ENCODE measurements around the gene CLIC4.

DNA sequence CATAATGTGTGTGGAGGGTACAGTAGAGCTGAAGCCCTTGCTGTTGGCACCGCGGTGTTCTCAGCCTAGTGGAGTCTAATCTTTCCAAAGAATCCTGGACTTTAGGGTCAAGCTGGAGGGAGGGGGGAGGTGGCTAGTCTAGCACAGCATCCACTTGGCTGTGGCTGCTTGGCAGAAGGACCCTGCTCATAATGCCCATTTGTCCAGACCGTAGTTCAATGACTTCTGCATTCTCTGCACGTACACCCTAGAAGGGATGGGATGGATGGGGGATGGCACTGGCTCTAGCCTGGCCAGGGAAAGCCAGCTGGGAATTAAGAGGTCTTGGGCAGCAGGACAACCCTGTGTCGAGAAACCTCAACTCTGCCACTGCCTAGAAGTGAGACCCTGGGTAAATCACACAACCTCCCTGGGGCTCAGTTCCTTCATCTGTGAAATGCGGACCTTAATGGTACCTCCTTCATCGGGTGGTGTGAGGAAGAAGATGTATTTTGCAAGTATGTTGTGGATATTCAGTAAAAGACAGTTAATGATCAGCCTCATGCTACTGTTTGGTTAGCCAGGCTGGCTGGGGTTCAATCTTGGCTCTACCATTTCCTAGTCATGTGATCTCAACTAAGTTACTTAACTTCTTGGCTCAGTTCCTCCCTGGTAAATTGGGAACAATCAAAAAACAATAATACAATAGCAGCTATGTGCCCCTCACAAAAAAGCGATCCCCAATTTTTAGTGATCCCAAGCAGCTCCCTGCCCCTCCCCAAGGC, 27.2 kb upstream of the CLIC4 start:
- TF ChIP-seq CTCF (conservative IDR thresholded peaks at IDR 0.05; ENCODE audit: low read length), result no peak
- TF ChIP-seq EZH2phosphoT487 (IDR thresholded peaks at IDR 0.05; ENCODE audit: borderline replicate concordance), result no peak
